ENCODE data around the gene HAGHL. TPM values are rescaled to one million over a fixed set of nuclear protein-coding genes. Genes with fewer than 3 reads are reported as not detected.

Gene HAGHL
- total RNA-seq, 1 experiment from 2014 or later: 2.5 TPM

- no peak overlapping the region for H3K27ac ChIP-seq (ENCODE audit: low read depth, low read length, poor library complexity, severe bottlenecking)
- TF ChIP-seq, protein P1, sequence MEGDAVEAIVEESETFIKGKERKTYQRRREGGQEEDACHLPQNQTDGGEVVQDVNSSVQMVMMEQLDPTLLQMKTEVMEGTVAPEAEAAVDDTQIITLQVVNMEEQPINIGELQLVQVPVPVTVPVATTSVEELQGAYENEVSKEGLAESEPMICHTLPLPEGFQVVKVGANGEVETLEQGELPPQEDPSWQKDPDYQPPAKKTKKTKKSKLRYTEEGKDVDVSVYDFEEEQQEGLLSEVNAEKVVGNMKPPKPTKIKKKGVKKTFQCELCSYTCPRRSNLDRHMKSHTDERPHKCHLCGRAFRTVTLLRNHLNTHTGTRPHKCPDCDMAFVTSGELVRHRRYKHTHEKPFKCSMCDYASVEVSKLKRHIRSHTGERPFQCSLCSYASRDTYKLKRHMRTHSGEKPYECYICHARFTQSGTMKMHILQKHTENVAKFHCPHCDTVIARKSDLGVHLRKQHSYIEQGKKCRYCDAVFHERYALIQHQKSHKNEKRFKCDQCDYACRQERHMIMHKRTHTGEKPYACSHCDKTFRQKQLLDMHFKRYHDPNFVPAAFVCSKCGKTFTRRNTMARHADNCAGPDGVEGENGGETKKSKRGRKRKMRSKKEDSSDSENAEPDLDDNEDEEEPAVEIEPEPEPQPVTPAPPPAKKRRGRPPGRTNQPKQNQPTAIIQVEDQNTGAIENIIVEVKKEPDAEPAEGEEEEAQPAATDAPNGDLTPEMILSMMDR (conservative IDR thresholded peaks at IDR 0.05; ENCODE audit: low read depth, low read length): no peak
- TF ChIP-seq EZH2 (IDR thresholded peaks at IDR 0.05; ENCODE audit: borderline replicate concordance, low read depth, low read length, poor library complexity, severe bottlenecking): no peak
- no TSS peak for BruUV-seq (replicated peaks)
- CTCF ChIA-PET: no interaction called here
- H3K4me3 ChIP-seq (ENCODE audit: low read depth, low read length, poor library complexity, severe bottlenecking): no peak overlapping the region
- H3K9me3 ChIP-seq (ENCODE audit: low read depth, low read length, poor library complexity, severe bottlenecking): no peaks in the 10 kb centered on the region
- POLR2A ChIA-PET (ENCODE audit: low non-redundant PET): no interaction called here
- intact Hi-C loops (cut with micrococcal nuclease; ENCODE audit: unreplicated experiment): no loop called here
- no peaks in the 10 kb centered on the region for H3K4me1 ChIP-seq (ENCODE audit: insufficient read depth, low read length, poor library complexity, severe bottlenecking)
- H3K27me3 ChIP-seq (replicated peaks; ENCODE audit: insufficient read depth, low read depth, low read length, poor library complexity): no peaks in the 10 kb centered on the region
- DNase-seq (ENCODE audit: low spot score): no peak
- H3K36me3 ChIP-seq (ENCODE audit: insufficient read depth, low read length, poor library complexity, severe bottlenecking): no peaks in the 10 kb centered on the region
Measured at GRCh38 chr16:770411-770810, 43.5 kb downstream of the HAGHL start.

- H3K4me3 ChIP-seq (ENCODE audit: low read depth, low read length, poor library complexity, severe bottlenecking): no peak overlapping the region
- intact Hi-C loops (cut with micrococcal nuclease; ENCODE audit: unreplicated experiment): no loop called here
- CTCF ChIA-PET: no interaction called here
- POLR2A ChIA-PET (ENCODE audit: low non-redundant PET): no interaction called here
- no peaks in the 10 kb centered on the region for H3K27me3 ChIP-seq (replicated peaks; ENCODE audit: insufficient read depth, low read depth, low read length, poor library complexity)
- no peaks in the 10 kb centered on the region for H3K9me3 ChIP-seq (ENCODE audit: low read depth, low read length, poor library complexity, severe bottlenecking)
- H3K36me3 ChIP-seq (ENCODE audit: insufficient read depth, low read length, poor library complexity, severe bottlenecking): no peaks in the 10 kb centered on the region
- no peak for DNase-seq (ENCODE audit: low spot score)
- BruUV-seq (replicated peaks): no TSS peak
- no peaks in the 10 kb centered on the region for H3K4me1 ChIP-seq (ENCODE audit: insufficient read depth, low read length, poor library complexity, severe bottlenecking)
- no peak overlapping the region for H3K27ac ChIP-seq (ENCODE audit: low read depth, low read length, poor library complexity, severe bottlenecking)
- TF ChIP-seq EZH2 (IDR thresholded peaks at IDR 0.05; ENCODE audit: borderline replicate concordance, low read depth, low read length, poor library complexity, severe bottlenecking): no peak
- TF ChIP-seq, protein P1 (conservative IDR thresholded peaks at IDR 0.05; ENCODE audit: low read depth, low read length): no peak
Measured at GRCh38 chr16:772959-773358, 46.1 kb downstream of the HAGHL start.

DNA sequence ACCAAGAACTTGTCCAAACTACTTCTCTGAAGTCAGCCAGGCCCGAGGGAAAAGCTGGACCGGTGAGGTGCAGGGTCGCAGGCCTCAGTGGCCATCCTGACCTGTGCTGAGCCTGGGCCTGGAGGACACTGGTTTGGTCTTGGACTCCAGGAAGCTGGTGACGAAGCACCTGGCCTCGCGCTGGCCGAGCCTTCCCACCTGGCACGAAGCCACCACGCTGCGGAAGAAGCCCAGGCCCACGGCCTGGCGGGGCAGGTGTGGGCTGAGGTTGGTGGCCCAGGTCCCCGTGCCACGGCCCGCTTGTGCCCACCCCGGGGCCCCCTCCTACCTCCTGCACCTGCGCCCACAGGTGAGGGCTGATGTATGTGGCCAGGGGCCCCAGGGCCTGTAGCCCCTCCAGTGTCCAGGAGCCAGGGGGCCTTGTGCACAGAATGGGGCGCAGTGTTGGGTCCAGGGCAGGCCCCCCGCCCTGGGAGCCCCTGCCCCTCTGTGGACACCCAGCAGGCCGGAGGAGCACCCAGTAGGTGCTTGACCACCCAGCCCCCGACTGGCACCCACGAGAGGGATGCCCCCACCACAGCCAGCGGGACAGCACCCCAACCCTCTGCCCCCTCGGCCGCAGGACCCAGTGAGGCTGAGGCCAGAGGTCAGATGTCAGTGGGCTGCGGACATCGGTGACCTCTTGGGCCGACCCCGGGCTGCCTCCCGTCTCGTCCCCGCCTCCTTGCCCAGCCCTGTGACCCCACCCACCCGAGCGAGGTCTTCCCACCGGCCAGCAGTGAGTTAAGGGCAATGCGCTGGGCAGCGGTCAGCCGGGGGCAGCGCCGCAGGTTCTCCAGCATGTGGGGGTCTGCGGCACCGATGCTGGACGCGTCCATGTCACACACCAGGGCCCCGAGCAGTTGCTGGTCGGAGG lies 47.4 kb downstream of the HAGHL start:
- CTCF ChIA-PET: no interaction called here

More for the DNA sequence above, 47.4 kb downstream of the HAGHL start:
- no peak for DNase-seq (ENCODE audit: low spot score)
- Histone ChIP-seq H3K9me3 (ENCODE audit: low read depth, low read length, poor library complexity, severe bottlenecking) (no peaks in the 10 kb centered on the region), H3K4me3 (ENCODE audit: low read depth, low read length, poor library complexity, severe bottlenecking) (no peak overlapping the region), H3K27me3 (replicated peaks; ENCODE audit: insufficient read depth, low read depth, low read length, poor library complexity) (no peaks in the 10 kb centered on the region), H3K27ac (ENCODE audit: low read depth, low read length, poor library complexity, severe bottlenecking) (no peak overlapping the region), H3K36me3 (ENCODE audit: insufficient read depth, low read length, poor library complexity, severe bottlenecking) (no peaks in the 10 kb centered on the region), H3K4me1 (ENCODE audit: insufficient read depth, low read length, poor library complexity, severe bottlenecking) (no peaks in the 10 kb centered on the region)
- no peak for TF ChIP-seq EZH2 (IDR thresholded peaks at IDR 0.05; ENCODE audit: borderline replicate concordance, low read depth, low read length, poor library complexity, severe bottlenecking)
- TF ChIP-seq, protein P1 (conservative IDR thresholded peaks at IDR 0.05; ENCODE audit: low read depth, low read length): no peak
- POLR2A ChIA-PET (ENCODE audit: low non-redundant PET): no interaction called here
- BruUV-seq (replicated peaks): no TSS peak
- intact Hi-C loops (cut with micrococcal nuclease; ENCODE audit: unreplicated experiment): no loop called here

Data from A673 (cell line).